Ectodermal cell (in vitro differentiated cells): Measurements from ENCODE around the gene KHSRP.

Source experiments
- H3K27ac ChIP-seq: 2 replicates; pipeline ENCODE4 v1.7.0; 2013; ENCODE audit warnings: mild to moderate bottlenecking, low read depth, low read length; ENCODE audit not compliant: insufficient read depth, poor library complexity, severe bottlenecking
- H3K27me3 ChIP-seq: 2 replicates; pipeline ENCODE4 v1.7.0; 2013; ENCODE audit warnings: mild to moderate bottlenecking, low read length; ENCODE audit not compliant: insufficient read depth, control insufficient read depth, poor library complexity, severe bottlenecking
- H3K36me3 ChIP-seq: one replicate; pipeline ENCODE4 v1.7.0; 2013; ENCODE audit warnings: low read length; ENCODE audit not compliant: control insufficient read depth, insufficient read depth
- H3K4me1 ChIP-seq: one replicate; pipeline ENCODE4 v1.7.0; 2013; ENCODE audit warnings: low read length; ENCODE audit not compliant: control insufficient read depth, insufficient read depth
- H3K4me3 ChIP-seq: 2 replicates; pipeline ENCODE4 v1.7.0; 2013; ENCODE audit warnings: low read depth, low read length, control low read depth; ENCODE audit not compliant: insufficient read depth
- H3K9me3 ChIP-seq: 2 replicates; pipeline ENCODE4 v1.7.0; 2013; ENCODE audit warnings: mild to moderate bottlenecking, low read length, moderate library complexity; ENCODE audit not compliant: control insufficient read depth
- WGBS, 2 experiments: methylation state at CpG; one replicate each; pipeline ENCODE4 v1.1.7; 2013; ENCODE audit warnings: missing lambda C conversion rate in 2 of 2; 5-methylcytosine and 5-hydroxymethylcytosine counted together

KHSRP gene

DNA sequence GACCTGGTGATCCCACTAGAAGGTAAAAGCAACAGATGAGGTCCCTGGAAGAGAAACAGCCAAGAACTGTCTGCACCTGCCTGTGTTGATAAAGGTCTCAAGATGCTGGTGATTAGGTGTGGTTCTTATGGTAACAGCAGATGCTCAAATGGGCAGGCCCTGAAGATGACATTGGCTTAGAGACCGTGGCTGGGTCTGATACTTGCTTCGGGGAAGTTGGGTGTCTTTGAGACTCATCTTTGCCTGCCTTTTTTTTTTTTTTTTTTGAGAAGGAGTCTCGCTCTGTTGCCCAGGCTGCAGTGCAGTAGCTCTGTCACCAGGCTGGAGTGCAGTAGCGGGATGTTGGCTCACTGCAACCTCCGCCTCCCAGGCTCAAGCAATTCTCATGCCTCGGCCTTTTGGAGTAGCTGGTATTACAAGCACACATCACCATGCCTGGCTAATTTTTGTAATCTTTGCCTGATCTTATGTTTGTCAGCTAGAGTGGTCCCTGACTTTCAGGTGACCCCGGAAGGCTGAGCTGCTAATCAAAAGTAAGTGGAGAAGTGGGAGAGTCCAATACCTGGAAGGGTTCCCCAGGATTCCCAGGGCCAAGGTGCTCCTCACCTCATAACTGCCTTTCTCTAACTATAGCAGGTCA lies 27.1 kb upstream of the KHSRP start:
- Histone ChIP-seq H3K4me1 (no peaks in the 10 kb centered on the region), H3K27ac (no peak overlapping the region), H3K27me3 (no peaks in the 10 kb centered on the region), H3K36me3 (peaks cover 29% of the 10 kb centered on the region), H3K4me3 (no peak overlapping the region), H3K9me3 (no peaks in the 10 kb centered on the region)
- WGBS, 2 experiments, result 89 to 92% methylated on average over 7 of the region's 7 CpGs

DNA sequence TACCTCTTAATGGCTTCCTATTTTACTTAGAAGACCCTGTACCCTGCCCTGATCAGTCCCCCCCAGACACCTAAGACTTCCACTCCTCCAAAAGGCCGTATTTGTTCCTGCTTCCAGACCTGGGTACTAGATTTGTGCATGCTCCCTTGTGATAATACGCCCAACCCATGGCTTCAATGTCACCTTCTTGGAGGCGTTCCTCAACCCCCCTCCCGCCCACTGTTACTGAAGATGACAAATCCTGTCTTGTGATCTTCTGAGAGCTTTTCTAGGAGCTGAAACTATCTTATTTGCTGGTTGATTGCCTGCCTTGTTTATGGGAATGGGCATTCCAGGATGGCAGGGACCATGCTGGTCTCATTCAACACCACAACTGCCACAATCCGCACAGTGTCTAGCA lies 25.6 kb upstream of the KHSRP start:
- Histone ChIP-seq H3K9me3 (no peaks in the 10 kb centered on the region), H3K36me3 (peaks cover 21% of the 10 kb centered on the region), H3K27me3 (no peaks in the 10 kb centered on the region), H3K27ac (no peak overlapping the region), H3K4me3 (no peak overlapping the region), H3K4me1 (no peaks in the 10 kb centered on the region)
- WGBS, 2 experiments, result 95 to 96% methylated on average over 5 of the region's 5 CpGs

DNA sequence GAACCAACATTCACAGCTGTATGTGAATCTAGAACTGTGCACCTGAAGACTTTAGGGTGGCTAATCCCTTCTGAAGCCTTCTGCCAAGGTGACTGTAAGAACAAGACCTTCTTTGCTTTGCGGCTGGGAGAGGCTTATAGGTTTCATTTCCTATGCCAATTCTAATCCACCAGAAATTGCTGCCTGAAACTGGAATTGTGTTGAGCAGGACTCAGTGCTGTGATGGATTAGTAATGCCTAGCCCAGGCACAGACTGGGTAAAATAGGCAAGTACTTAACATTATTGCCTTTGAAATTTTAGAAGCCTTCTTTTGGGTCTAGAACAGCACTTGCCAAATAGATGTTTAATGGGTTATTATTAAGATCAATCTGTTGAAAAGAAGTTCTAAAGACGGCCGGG lies 23.4 kb upstream of the KHSRP start:
- WGBS, 2 experiments, result 90 to 93% methylated on average over 3 of the region's 3 CpGs
- Histone ChIP-seq H3K27ac (no peak overlapping the region), H3K36me3 (peaks cover 3% of the 10 kb centered on the region), H3K9me3 (no peaks in the 10 kb centered on the region), H3K27me3 (no peaks in the 10 kb centered on the region), H3K4me3 (no peak overlapping the region), H3K4me1 (no peaks in the 10 kb centered on the region)

DNA sequence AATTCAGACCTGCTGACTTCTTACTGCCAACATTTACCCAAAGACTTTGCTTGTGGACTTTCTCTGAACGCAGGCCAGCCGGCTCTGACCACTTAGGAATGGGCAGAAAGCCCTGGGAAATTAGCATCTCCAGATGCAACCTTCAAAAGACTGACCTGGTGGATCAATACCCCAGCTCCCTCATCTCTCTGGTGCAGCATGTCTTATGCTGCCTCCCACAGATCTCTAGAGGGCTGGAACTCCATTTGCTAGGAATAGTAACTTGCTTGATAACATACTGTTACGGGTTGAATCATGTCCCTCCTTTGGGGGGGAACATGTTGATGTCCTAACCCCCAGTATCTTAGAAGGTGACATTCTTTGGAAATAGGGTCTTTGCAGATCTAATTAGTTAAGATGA lies 21.8 kb upstream of the KHSRP start:
- H3K4me3 ChIP-seq, result no peak overlapping the region
- WGBS, 2 experiments, result 93 to 94% methylated on average over 3 of the region's 3 CpGs
- H3K36me3 ChIP-seq, result peaks cover 3% of the 10 kb centered on the region
- H3K27me3 ChIP-seq, result no peaks in the 10 kb centered on the region
- H3K27ac ChIP-seq, result no peak overlapping the region
- H3K4me1 ChIP-seq, result no peaks in the 10 kb centered on the region
- H3K9me3 ChIP-seq, result no peaks in the 10 kb centered on the region

DNA sequence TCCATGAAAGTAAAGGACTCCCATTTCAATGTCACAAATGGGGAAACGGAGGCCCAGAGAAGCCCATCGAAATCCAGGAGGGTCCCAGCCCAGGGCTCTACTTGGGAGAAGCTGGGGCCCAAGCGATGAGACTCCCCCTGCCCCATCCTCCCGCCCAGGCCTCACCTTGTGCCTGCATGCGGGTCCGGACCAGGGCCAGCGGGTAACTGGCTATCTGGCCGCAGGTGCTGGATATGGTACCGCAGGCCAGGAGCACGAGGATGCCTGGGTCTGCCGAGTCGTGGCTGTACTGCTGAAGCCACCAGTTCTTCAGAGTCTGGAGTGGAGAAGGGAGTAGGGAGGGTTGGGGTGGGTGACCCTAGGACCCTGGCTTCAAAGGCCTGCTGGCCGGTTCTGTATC lies 19.4 kb upstream of the KHSRP start:
- Histone ChIP-seq H3K4me1 (no peaks in the 10 kb centered on the region), H3K27ac (no peak overlapping the region), H3K36me3 (peaks cover 3% of the 10 kb centered on the region), H3K4me3 (no peak overlapping the region), H3K27me3 (no peaks in the 10 kb centered on the region), H3K9me3 (no peaks in the 10 kb centered on the region)
- WGBS, 2 experiments, result 93 to 94% methylated on average over 13 of the region's 13 CpGs

DNA sequence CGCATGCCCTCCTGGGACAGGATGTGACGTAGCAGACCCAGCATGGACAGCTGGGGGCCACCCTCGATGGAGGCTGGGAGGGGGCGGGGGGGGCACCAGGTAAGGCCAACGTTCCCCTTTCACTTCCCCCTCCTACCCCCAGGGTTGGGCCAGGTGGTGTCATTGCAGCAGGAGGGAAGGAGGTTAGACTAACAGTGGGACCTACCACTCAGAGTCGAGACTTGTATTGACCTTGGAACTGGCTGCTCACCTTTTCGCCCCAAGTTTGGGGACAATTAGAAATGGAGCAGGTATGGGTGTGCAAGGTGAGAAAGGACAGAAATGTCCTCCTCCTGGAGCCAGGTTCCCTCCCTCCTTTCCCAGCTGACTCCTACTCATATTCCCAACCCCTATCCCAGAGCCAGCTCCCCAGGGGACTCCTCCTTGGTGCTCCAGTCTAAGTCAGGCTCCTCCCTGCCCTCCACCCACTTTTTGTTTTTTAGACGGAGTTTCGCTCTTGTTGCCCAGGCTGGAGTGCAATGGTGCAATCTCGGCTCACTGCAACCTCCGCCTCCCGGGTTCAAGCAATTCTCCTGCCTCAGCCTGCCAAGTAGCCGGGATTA lies 17.6 kb upstream of the KHSRP start:
- WGBS, 2 experiments, result 87 to 90% methylated on average over 13 of the region's 13 CpGs
- H3K27ac ChIP-seq, result no peak overlapping the region
- H3K9me3 ChIP-seq, result no peaks in the 10 kb centered on the region
- peaks cover 3% of the 10 kb centered on the region for H3K36me3 ChIP-seq
- no peaks in the 10 kb centered on the region for H3K27me3 ChIP-seq
- H3K4me3 ChIP-seq, result no peak overlapping the region
- no peaks in the 10 kb centered on the region for H3K4me1 ChIP-seq

DNA sequence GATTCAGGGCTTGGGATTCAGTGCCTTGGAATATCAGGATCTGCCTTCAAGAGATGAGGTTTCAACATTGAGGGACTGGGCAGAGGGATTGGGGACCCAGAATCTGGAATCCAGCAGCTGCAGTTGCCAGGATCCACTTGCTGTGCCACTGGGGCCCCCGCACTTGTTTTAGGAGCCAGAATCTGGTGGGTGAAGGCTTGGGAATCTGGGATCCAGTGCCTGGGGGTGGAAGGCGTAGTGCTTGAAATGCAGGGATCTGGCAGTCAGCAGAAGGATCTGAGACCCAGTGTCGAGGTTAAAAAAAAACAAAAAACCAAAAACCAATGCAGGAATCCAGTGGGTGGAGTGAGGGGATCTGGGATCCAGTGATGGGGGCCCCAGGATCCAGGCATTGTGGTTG lies 16.3 kb upstream of the KHSRP start:
- H3K27me3 ChIP-seq, result no peaks in the 10 kb centered on the region
- no peak overlapping the region for H3K27ac ChIP-seq
- no peaks in the 10 kb centered on the region for H3K9me3 ChIP-seq
- H3K36me3 ChIP-seq, result no peaks in the 10 kb centered on the region
- H3K4me1 ChIP-seq, result no peaks in the 10 kb centered on the region
- H3K4me3 ChIP-seq, result no peak overlapping the region
- 91 to 93% methylated on average over 3 of the region's 3 CpGs for WGBS, 2 experiments

DNA sequence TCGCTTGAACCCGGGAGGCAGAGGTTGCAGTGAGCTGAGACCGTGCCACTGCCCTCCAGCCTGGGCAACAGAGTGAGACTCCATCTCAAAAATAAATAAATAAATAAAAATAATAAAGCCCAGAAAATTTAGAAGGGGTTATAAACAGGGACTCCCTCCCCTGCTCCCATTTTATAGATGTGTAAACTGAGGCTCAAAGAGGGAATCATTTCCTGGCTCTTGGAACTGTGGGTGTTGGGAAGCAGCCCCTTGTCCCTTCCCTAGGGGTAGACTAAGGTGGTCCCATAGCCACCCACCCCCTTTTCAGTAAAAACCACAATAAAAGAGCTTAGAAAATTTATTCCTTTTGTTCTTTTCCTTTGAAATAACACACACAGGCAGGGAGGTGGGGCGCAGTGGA lies 15.1 kb upstream of the KHSRP start:
- 100% methylated on average over 3 of the region's 4 CpGs; no CpG with 5 or more reads in 1 of the 2 experiments for WGBS, 2 experiments
- H3K9me3 ChIP-seq, result no peaks in the 10 kb centered on the region
- H3K27ac ChIP-seq, result no peak overlapping the region
- no peaks in the 10 kb centered on the region for H3K4me1 ChIP-seq
- no peaks in the 10 kb centered on the region for H3K36me3 ChIP-seq
- H3K27me3 ChIP-seq, result no peaks in the 10 kb centered on the region
- no peak overlapping the region for H3K4me3 ChIP-seq

DNA sequence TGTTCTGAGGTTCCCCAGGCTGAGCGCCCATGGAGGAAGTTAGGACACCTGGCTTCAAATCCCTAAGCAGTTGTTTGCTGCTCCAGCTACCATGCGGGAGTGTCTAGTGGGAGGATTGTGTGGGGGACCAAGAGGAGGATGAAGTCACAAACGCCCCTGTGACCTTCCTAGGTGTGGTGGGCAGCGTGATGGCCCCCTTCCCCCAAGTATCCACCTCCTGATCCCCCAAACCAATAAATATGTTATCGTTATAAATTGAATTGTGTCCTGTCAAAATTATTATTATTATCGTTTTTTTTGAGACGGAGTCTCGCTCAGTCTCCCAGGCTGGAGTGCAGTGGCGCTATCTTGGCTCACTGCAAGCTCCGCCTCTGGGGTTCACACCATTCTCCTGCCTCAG lies 9.1 kb upstream of the KHSRP start, which contains the start of gene SLC25A41:
SLC25A41 (minus strand) TSS at position 101 of the 400 bp plus-strand sequence; CDS start at position 31, 70 bp downstream.
- WGBS, 2 experiments, result 95 to 96% methylated on average over 9 to 10 of the region's 10 CpGs
- Histone ChIP-seq H3K27me3 (peaks cover 8% of the 10 kb centered on the region), H3K4me3 (no peak within 1 kb of the TSS), H3K4me1 (no peaks in the 10 kb centered on the region), H3K9me3 (no peaks in the 10 kb centered on the region), H3K36me3 (no peaks in the 10 kb centered on the region), H3K27ac (no peak within 1 kb of the TSS)

DNA sequence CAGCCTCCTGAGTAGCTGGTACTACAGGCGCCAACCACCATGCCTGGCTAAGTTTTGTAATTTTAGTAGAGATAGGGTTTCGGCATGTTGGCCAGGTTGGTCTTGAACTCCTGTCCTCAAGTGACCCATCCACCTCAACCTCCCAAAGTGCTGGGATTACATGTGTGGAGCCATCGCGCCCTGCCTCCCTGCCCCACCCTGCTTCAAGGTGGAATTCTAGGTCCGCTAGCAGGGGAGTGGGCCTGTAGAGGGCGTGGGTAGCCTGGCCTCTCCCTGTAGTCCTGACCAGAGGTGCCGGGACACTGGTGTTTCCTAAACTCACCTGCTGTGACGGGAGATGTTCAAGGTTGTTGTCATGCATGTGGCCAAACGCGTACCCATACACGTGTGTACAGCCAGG lies 8.6 kb upstream of the KHSRP start:
- Histone ChIP-seq H3K27ac (no peak overlapping the region), H3K4me1 (no peaks in the 10 kb centered on the region), H3K9me3 (no peaks in the 10 kb centered on the region), H3K4me3 (no peak overlapping the region), H3K36me3 (no peaks in the 10 kb centered on the region), H3K27me3 (peaks cover 8% of the 10 kb centered on the region)
- 78 to 79% methylated on average over 11 of the region's 11 CpGs for WGBS, 2 experiments
